Measurements from ENCODE around the gene FSTL4. TPM values are rescaled to one million over a fixed set of nuclear protein-coding genes. Genes with fewer than 3 reads are reported as not detected.

The FSTL4 gene
- polyA plus RNA-seq, 3 donors = not detected

- Histone ChIP-seq H2AFZ (ENCODE audit: insufficient read depth, low read depth, low read length, poor library complexity, severe bottlenecking) (no peak overlapping the region), H3K4me2 (replicated peaks; ENCODE audit: extremely low read depth, low read length, poor library complexity, severe bottlenecking) (no peak overlapping the region), H3K79me2 (ENCODE audit: insufficient read depth, low read length) (no peaks in the 10 kb centered on the region), H3K27me3 (ENCODE audit: control insufficient read depth in 2 of 2, insufficient read depth in 2 of 2, low read length in 2 of 2) (no peaks in the 10 kb centered on the region), H3K4me3 (replicated peaks in 1 of 3; ENCODE audit: low read depth in 2 of 3, low read length in 3 of 3) (no peak overlapping the region), H3K4me1 (ENCODE audit: control insufficient read depth in 1 of 2, insufficient read depth in 2 of 2, low read length in 2 of 2) (no peaks in the 10 kb centered on the region), H3K9ac (ENCODE audit: insufficient read depth, low read length, poor library complexity, severe bottlenecking) (no peak overlapping the region), H3K9me3 (replicated peaks in 1 of 2; ENCODE audit: control insufficient read depth in 1 of 2, insufficient read depth in 1 of 2, low read length in 2 of 2) (peaks cover 0 to under 1% of the 10 kb centered on the region in 2 donors), H3K36me3 (replicated peaks in 1 of 2; ENCODE audit: control insufficient read depth in 1 of 2, insufficient read depth in 2 of 2, low read length in 2 of 2) (no peaks in the 10 kb centered on the region), H4K20me1 (ENCODE audit: insufficient read depth, low read length) (no peaks in the 10 kb centered on the region), H3K27ac (ENCODE audit: low read depth in 1 of 2, low read length in 2 of 2) (no peak overlapping the region)
- Mint-ChIP-seq H3K36me3 (no peaks in the 10 kb centered on the region), H3K4me3 (no peak overlapping the region), H3K27ac (no peak overlapping the region), H3K27me3 (ENCODE audit: low read depth in 3 of 3) (peaks cover 7 to 9% (median 8%) of the 10 kb centered on the region in 3 donors), H3K4me1 (no peaks in the 10 kb centered on the region), H3K9me3 (peaks cover 0 to 3% (median 1%) of the 10 kb centered on the region in 7 donors)
- no peak for DNase-seq
- no peak for TF ChIP-seq CTCF (IDR thresholded peaks at IDR 0.05)
- intact Hi-C loops (cut with micrococcal nuclease) = no loop called here
- 84% methylated on average over 4 of the region's 8 CpGs for WGBS (ENCODE audit: insufficient coverage)
Observed at GRCh38 chr5:133382661-133383579, 229.4 kb downstream of the FSTL4 start.

- no peak overlapping the region for H3K9ac ChIP-seq (ENCODE audit: insufficient read depth, low read length, poor library complexity, severe bottlenecking)
- H3K4me1 Mint-ChIP-seq = no peaks in the 10 kb centered on the region
Observed at GRCh38 chr5:133381571-133382365, 230.6 kb downstream of the FSTL4 start.

More at GRCh38 chr5:133381571-133382365, 230.6 kb downstream of the FSTL4 start:
- 97% methylated on average over 4 of the region's 14 CpGs for WGBS (ENCODE audit: insufficient coverage)
- DNase-seq = no peak
- Mint-ChIP-seq H3K9me3 (peaks cover 7 to 15% (median 13%) of the 10 kb centered on the region in 7 donors), H3K27me3 (ENCODE audit: low read depth in 3 of 3) (peaks cover 5 to 9% (median 8%) of the 10 kb centered on the region in 3 donors), H3K4me3 (no peak overlapping the region), H3K27ac (no peak overlapping the region), H3K36me3 (no peaks in the 10 kb centered on the region)
- Histone ChIP-seq H4K20me1 (ENCODE audit: insufficient read depth, low read length) (no peaks in the 10 kb centered on the region), H3K27ac (ENCODE audit: low read depth in 1 of 2, low read length in 2 of 2) (no peak overlapping the region), H3K36me3 (replicated peaks in 1 of 2; ENCODE audit: control insufficient read depth in 1 of 2, insufficient read depth in 2 of 2, low read length in 2 of 2) (no peaks in the 10 kb centered on the region), H3K4me1 (ENCODE audit: control insufficient read depth in 1 of 2, insufficient read depth in 2 of 2, low read length in 2 of 2) (no peaks in the 10 kb centered on the region), H3K27me3 (ENCODE audit: control insufficient read depth in 2 of 2, insufficient read depth in 2 of 2, low read length in 2 of 2) (no peaks in the 10 kb centered on the region), H3K79me2 (ENCODE audit: insufficient read depth, low read length) (no peaks in the 10 kb centered on the region), H3K4me2 (replicated peaks; ENCODE audit: extremely low read depth, low read length, poor library complexity, severe bottlenecking) (no peak overlapping the region), H3K9me3 (replicated peaks in 1 of 2; ENCODE audit: control insufficient read depth in 1 of 2, insufficient read depth in 1 of 2, low read length in 2 of 2) (peaks cover 6 to 12% of the 10 kb centered on the region in 2 donors), H3K4me3 (replicated peaks in 1 of 3; ENCODE audit: low read depth in 2 of 3, low read length in 3 of 3) (no peak overlapping the region), H2AFZ (ENCODE audit: insufficient read depth, low read depth, low read length, poor library complexity, severe bottlenecking) (no peak overlapping the region)
- no peak for TF ChIP-seq CTCF (IDR thresholded peaks at IDR 0.05)
- intact Hi-C loops (cut with micrococcal nuclease) = no loop called here

Measured in CD14-positive monocyte (primary cell).